ENCODE measurements around the gene TVP23C. TPM values are rescaled to one million over a fixed set of nuclear protein-coding genes. Genes with fewer than 3 reads are reported as not detected.

TVP23C gene
- total RNA-seq, 1 donor from 2014 or later, result 24.2 TPM

DNA sequence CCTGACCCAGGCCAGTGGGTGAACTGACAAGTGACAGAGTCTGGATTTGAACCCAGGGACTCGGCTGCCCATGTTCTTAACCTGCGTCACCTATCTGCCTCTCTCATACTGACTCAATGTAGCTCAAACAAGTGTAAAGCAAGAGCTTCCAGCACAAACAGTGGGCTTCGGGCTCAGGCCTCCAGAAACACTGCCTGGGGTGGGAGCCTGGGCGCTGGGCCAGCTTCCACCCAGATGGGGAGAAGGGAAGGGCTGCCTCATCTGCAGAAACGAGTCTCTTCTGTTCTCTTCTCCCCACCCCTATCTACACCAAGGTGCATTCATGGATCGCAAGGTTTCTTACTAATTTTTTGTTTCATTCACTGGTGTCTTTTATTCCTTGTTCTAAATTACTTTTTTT is 97.2 kb downstream of the TVP23C start:
- no peak for DNase-seq (ENCODE audit: extremely low read depth, low read depth, low spot score)

DNA sequence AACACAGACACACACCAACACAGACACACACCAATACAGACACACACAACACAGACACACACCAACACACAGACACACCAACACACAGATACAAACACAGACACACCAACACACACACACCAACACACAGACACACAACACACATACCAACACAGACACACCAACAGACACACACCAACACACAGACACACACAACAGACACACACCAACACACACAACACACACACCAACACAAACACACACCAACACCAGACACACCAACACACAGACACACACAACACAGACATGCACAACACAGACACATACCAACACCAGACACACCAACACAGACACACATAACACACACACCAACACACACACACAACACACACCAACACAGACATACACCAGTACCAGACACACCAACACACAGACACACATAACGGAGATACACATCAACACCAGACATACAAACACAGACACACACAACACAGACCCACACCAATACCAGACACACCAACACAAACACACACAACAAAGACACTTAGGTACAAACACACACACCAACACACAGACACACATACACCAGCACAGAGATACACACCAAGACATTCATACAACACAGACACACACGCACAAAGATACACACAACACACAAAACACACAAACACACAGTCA is 98.1 kb downstream of the TVP23C start:
- no peak for DNase-seq (ENCODE audit: extremely low read depth, low read depth, low spot score)

GRCh38 chr17:15464231-15464985 is 98.9 kb downstream of the TVP23C start:
- no peak for DNase-seq (ENCODE audit: extremely low read depth, low read depth, low spot score)

DNA sequence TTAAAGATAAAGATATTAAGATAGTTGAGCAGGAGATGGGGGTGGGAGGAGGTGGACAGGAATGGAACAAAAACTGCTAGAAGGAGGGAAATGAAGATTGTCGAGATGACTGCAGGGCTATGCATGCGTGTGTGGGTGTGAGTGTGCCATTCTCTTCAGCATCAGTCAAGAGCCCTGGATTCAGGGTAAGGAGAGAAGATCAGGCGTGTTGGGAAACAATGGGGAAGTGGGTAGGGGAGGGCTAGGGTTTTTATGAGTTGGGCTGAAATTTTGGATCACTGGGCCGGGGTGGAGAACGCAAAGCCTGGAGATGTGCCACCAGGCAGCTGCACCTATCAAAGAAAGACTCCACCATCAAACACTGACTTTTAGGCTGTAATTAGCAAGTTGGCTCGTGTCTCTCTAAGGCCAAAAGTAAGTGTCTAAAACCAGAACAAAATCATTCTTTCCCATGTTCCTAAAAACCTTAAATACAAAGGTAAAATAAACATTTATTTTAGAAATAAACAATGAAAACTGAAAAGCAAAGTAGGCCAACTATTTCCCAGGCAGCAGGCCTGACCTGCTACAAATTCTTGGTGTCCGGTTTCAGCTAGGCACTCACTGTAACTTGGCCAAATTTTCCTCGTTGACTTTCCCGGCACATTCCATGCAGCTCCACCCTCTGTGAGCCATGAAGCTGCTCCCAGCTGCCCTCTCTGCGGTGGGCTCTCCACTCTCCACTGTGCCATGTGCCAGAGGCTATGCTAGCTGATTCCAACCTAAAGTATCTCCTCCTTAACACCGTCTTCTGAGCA is 100.1 kb downstream of the TVP23C start:
- DNase-seq (ENCODE audit: extremely low read depth, low read depth, low spot score), result no peak

GRCh38 chr17:15457723-15458094 is 105.6 kb downstream of the TVP23C start:
- no peak for DNase-seq (ENCODE audit: extremely low read depth, low read depth, low spot score)

DNA sequence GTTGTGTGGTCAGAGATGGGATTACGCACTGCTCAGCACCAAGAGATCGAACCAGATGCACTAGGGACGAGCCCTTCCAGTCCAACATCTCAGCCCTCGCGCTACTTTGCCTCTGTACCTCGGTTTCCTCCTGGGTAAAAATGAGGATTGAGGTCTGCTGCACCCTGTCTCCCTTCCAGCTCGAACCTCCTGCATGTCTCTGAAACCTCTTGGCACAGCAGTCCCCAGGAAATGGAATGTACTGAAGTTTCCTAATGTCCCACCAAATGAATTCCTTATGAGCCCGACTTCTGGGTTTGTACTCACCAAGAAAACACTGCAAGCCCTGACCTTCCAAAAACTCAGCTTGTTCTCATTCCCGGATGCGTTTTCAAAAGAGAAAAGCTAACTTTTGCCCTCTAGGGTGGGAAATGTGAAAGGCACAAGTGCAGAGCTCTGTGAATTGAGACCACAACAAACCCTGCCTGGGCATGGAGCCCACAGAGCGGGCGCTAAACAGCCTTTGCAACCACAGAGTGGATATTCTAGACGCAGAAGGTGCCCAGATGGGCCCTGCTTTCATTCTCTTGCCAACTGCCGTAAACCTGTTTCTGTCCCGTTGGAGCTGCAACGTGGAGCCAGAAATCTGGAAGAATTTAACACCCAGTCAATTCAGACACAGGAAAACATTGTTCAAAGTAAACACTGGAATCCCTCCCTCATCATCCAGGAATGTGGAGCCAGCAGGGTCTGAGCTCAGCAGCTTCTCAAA is 106.1 kb downstream of the TVP23C start:
- DNase-seq (ENCODE audit: extremely low read depth, low read depth, low spot score), result no peak

- DNase-seq (ENCODE audit: extremely low read depth, low read depth, low spot score), result no peak
These were observed 106.8 kb downstream of the TVP23C start for GRCh38 chr17:15456496-15456895.

GRCh38 chr17:15454346-15454745 is 108.9 kb downstream of the TVP23C start:
- DNase-seq (ENCODE audit: extremely low read depth, low read depth, low spot score), result no peak

- no peak for DNase-seq (ENCODE audit: extremely low read depth, low read depth, low spot score)
These were observed 109.5 kb downstream of the TVP23C start for GRCh38 chr17:15453782-15454181.

DNA sequence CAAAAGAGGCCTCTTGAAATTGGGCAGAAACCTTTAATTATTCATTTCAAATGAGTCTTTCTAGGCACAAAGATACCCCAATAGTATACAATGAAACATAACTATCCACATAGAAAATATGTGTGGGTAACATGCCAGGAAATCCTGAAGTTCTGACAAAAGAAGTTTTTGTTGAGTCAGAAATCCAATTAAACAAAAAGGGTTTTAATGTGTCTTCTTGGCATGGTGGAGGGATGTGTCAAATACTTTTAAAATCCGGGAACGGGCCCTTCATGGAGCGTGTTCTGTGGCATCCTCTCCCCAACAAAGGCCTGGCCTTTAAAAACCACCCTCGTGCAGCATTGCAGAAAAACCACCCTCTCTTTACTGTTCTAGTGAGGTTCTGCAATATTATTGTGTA is 110.0 kb downstream of the TVP23C start:
- DNase-seq (ENCODE audit: extremely low read depth, low read depth, low spot score), result no peak

- DNase-seq (ENCODE audit: extremely low read depth, low read depth, low spot score), result no peak
These were observed 110.5 kb downstream of the TVP23C start for GRCh38 chr17:15452746-15453145.

Other genes with a start within 250 kb of the TVP23C start
- not detected in 2 replicates for gene TEKT3, start 221.9 kb downstream of the TVP23C start, total RNA-seq
- gene CDRT4, start 95.9 kb downstream of the TVP23C start, total RNA-seq, result 4.8 TPM in 2 replicates
- gene FBXW10B, start 56.2 kb upstream of the TVP23C start, total RNA-seq, result 1.3 TPM in 1 of 2 replicates, not detected in the other
- gene TRIM16, start 120.8 kb upstream of the TVP23C start, total RNA-seq, result 60.3 and 76.9 TPM in 2 replicates
- 24.8 and 43.6 TPM in 2 replicates for gene ZNF286A, start 136.3 kb upstream of the TVP23C start, total RNA-seq
- gene TBC1D26, start 168.8 kb upstream of the TVP23C start, total RNA-seq, result not detected in 2 replicates